ENCODE data around the gene EHF.

EHF gene

DNA sequence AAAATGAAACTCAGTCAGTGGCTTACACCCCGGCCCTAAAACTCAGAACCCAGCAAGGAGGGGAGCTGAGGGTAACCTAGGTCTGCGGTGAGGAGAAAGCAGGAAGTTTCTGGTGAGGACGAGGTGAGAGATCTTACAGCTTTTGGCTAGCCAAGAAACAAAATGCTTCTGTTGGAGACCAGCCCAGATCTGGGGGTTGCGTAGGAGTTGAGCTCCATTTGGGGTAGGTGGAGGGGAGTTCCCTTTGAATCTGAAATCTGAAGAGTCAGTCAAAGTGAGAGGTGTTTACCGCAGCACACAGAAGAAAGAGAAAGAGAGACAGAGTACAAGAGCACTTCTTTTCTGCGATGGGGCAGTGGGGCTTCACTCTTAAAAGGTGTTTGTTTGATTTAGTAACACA, 29.6 kb downstream of the EHF start:
- no peak overlapping the region for H3K27ac ChIP-seq (ENCODE audit: poor library complexity, severe bottlenecking)
- no peaks in the 10 kb centered on the region for H3K9me3 ChIP-seq (ENCODE audit: severe bottlenecking)
- DNase-seq (ENCODE audit: low spot score): no peak
- peaks cover 38% of the 10 kb centered on the region for H3K4me1 ChIP-seq (ENCODE audit: insufficient read depth, poor library complexity, severe bottlenecking)
- peaks cover 9% of the 10 kb centered on the region for H3K36me3 ChIP-seq (ENCODE audit: low read depth)
- no peak overlapping the region for H3K4me3 ChIP-seq (ENCODE audit: severe bottlenecking)
- TF ChIP-seq CTCF (IDR thresholded peaks at IDR 0.05; ENCODE audit: poor library complexity, severe bottlenecking): no peak
- no peak for ATAC-seq (ENCODE audit: low read depth)
- no peaks in the 10 kb centered on the region for H3K27me3 ChIP-seq (ENCODE audit: insufficient read depth, poor library complexity, severe bottlenecking)

- ATAC-seq (ENCODE audit: low read depth): no peak
- Histone ChIP-seq H3K27me3 (ENCODE audit: insufficient read depth, poor library complexity, severe bottlenecking) (no peaks in the 10 kb centered on the region), H3K36me3 (ENCODE audit: low read depth) (peaks cover 14% of the 10 kb centered on the region), H3K27ac (ENCODE audit: poor library complexity, severe bottlenecking) (peak overlapping the region; percentile 88), H3K4me1 (ENCODE audit: insufficient read depth, poor library complexity, severe bottlenecking) (peaks cover 41% of the 10 kb centered on the region), H3K4me3 (ENCODE audit: severe bottlenecking) (no peak overlapping the region), H3K9me3 (ENCODE audit: severe bottlenecking) (no peaks in the 10 kb centered on the region)
- no peak for DNase-seq (ENCODE audit: low spot score)
- no peak for TF ChIP-seq CTCF (IDR thresholded peaks at IDR 0.05; ENCODE audit: poor library complexity, severe bottlenecking)
These were observed 30.7 kb downstream of the EHF start for GRCh38 chr11:34651551-34651950.

DNA sequence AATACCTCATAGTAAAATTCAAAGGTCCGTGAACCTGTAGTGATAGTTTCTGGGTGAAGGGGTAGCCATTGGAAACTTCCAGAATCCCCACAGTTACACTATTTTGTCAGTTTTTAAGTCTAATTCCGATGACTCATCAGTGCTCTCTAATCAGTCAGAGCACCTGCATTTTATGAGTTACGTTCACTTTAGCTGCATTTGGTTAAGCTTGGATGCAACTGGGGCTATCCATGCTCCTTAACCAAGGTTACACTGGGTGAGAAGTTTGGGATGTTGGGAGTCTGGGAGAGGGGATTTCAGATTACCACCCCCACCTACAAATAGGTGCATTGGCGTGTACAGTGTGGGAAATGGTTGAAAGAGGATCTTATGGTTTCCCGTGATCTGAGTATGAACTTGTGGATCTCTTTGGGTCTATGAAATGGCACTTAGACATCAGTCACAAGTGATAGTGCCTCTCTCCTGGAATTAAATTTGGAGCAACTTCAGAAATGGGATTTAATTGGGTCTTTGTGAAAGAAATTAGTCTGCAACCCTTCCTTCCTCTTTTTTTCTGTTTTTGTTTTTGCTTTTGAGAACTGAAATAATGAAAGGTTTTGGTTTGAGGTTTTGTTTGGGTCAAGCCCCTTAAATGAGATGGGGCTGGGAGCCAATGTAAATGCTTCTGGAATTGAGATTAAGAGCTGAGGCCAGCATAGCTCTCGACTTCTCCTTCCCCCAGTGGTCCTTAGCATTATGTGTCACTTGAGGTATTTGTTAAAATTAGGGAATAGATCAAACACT, 31.5 kb downstream of the EHF start:
- Histone ChIP-seq H3K27me3 (ENCODE audit: insufficient read depth, poor library complexity, severe bottlenecking) (no peaks in the 10 kb centered on the region), H3K4me3 (ENCODE audit: severe bottlenecking) (no peak overlapping the region), H3K27ac (ENCODE audit: poor library complexity, severe bottlenecking) (peak overlapping the region; percentile 88), H3K4me1 (ENCODE audit: insufficient read depth, poor library complexity, severe bottlenecking) (peaks cover 41% of the 10 kb centered on the region), H3K36me3 (ENCODE audit: low read depth) (peaks cover 19% of the 10 kb centered on the region), H3K9me3 (ENCODE audit: severe bottlenecking) (no peaks in the 10 kb centered on the region)
- ATAC-seq (ENCODE audit: low read depth) (no peak), DNase-seq (ENCODE audit: low spot score) (no peak)
- TF ChIP-seq CTCF (IDR thresholded peaks at IDR 0.05; ENCODE audit: poor library complexity, severe bottlenecking): no peak

DNA sequence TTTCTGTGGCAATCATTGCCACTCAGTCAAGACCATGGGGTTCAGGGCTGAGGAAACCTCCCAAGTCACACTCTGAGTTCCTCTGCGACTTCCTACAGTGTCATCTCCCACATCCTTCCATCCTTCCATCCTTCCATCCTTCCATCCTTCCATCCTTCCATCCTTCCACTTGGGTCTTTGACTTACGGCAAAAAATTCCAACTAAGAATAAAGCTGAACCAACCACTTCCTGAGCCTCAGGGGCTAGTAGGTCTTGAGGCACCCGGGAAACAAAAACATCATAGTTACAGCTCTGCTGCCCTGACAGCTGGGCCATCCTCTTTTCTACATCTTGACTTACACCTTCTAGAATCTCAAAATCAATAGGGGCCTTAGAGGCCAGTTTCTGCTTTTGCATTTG, 32.1 kb downstream of the EHF start:
- Histone ChIP-seq H3K4me1 (ENCODE audit: insufficient read depth, poor library complexity, severe bottlenecking) (peaks cover 41% of the 10 kb centered on the region), H3K27ac (ENCODE audit: poor library complexity, severe bottlenecking) (peak overlapping the region; percentile 88), H3K36me3 (ENCODE audit: low read depth) (peaks cover 16% of the 10 kb centered on the region), H3K4me3 (ENCODE audit: severe bottlenecking) (no peak overlapping the region), H3K27me3 (ENCODE audit: insufficient read depth, poor library complexity, severe bottlenecking) (no peaks in the 10 kb centered on the region), H3K9me3 (ENCODE audit: severe bottlenecking) (no peaks in the 10 kb centered on the region)
- no peak for DNase-seq (ENCODE audit: low spot score)
- TF ChIP-seq CTCF (IDR thresholded peaks at IDR 0.05; ENCODE audit: poor library complexity, severe bottlenecking): no peak
- ATAC-seq (ENCODE audit: low read depth): no peak

GRCh38 chr11:34653851-34654482, 33.1 kb downstream of the EHF start:
- peaks cover 41% of the 10 kb centered on the region for H3K4me1 ChIP-seq (ENCODE audit: insufficient read depth, poor library complexity, severe bottlenecking)
- H3K4me3 ChIP-seq (ENCODE audit: severe bottlenecking): no peak overlapping the region
- TF ChIP-seq CTCF (IDR thresholded peaks at IDR 0.05; ENCODE audit: poor library complexity, severe bottlenecking): peak; percentile 62
- ATAC-seq (ENCODE audit: low read depth) (peak; percentile 95), DNase-seq (ENCODE audit: low spot score) (peak; percentile 90)
- peak overlapping the region; percentile 88 for H3K27ac ChIP-seq (ENCODE audit: poor library complexity, severe bottlenecking)
- H3K36me3 ChIP-seq (ENCODE audit: low read depth): peaks cover 11% of the 10 kb centered on the region
- no peaks in the 10 kb centered on the region for H3K9me3 ChIP-seq (ENCODE audit: severe bottlenecking)
- no peaks in the 10 kb centered on the region for H3K27me3 ChIP-seq (ENCODE audit: insufficient read depth, poor library complexity, severe bottlenecking)
